Stimulated activated CD4-positive, alpha-beta T cell treated with anti-CD3 and anti-CD28 coated beads, Interleukin-12 subunit alpha, Interleukin-12 subunit beta, amount 100 ng/mL, for 4 hours (primary cell): ENCODE measurements around the gene SORCS2.

ENCODE experiments used
- DNase-seq: peaks from one replicate; pipeline ENCODE4 v3.0.0-alpha.2; 2020

SORCS2 gene

GRCh38 chr4:7187168-7187535 is 5.2 kb upstream of the SORCS2 start:
- no peak for DNase-seq

GRCh38 chr4:7187691-7188090 is 4.6 kb upstream of the SORCS2 start:
- DNase-seq, result no peak

- no peak for DNase-seq
These were observed 3.3 kb upstream of the SORCS2 start for GRCh38 chr4:7189066-7189465.

DNA sequence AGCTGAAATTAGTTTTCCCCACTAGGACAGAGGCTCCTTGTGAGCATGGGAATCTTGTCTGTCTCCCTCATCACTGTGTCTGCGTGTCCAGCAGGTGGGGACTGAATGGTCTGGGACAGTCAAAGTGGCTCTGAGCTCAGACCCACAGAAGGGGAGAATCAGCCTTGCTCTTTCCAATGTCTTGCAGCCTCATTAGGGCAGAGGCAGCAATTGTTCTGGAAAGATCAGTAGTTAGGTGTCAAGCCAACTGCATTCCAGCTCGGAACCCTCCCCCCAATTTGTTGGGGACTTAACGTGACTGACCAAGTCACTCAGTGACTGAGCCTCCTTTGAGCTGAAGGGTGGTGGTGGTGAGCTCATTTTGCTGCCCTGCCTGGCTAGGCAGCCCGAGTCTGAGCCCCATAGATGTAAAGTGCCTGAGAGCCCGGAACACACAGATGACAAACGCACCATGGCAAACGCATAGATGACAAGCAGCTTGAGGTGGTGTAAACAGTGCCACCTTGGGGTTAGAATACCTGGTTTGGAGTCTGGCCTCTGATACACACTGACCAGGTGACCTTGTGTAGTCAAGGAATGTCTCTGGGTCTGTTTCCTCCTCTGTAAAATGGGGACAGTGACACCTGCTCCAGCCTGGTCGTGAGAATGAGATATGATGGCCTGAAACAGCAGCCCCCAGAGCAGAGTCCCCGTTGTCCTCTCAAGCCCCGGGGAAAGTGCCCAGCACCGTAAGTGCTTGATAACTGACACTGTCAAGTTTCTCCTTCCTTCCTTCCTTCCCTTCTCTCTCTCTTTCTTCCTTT is 2.7 kb upstream of the SORCS2 start:
- DNase-seq, result no peak

GRCh38 chr4:7190278-7190594 is 2.1 kb upstream of the SORCS2 start:
- DNase-seq, result no peak

GRCh38 chr4:7190691-7191545 is 1.4 kb upstream of the SORCS2 start:
- no peak for DNase-seq

- no peak for DNase-seq
These were observed 639 bp upstream of the SORCS2 start for GRCh38 chr4:7191546-7192251.

DNA sequence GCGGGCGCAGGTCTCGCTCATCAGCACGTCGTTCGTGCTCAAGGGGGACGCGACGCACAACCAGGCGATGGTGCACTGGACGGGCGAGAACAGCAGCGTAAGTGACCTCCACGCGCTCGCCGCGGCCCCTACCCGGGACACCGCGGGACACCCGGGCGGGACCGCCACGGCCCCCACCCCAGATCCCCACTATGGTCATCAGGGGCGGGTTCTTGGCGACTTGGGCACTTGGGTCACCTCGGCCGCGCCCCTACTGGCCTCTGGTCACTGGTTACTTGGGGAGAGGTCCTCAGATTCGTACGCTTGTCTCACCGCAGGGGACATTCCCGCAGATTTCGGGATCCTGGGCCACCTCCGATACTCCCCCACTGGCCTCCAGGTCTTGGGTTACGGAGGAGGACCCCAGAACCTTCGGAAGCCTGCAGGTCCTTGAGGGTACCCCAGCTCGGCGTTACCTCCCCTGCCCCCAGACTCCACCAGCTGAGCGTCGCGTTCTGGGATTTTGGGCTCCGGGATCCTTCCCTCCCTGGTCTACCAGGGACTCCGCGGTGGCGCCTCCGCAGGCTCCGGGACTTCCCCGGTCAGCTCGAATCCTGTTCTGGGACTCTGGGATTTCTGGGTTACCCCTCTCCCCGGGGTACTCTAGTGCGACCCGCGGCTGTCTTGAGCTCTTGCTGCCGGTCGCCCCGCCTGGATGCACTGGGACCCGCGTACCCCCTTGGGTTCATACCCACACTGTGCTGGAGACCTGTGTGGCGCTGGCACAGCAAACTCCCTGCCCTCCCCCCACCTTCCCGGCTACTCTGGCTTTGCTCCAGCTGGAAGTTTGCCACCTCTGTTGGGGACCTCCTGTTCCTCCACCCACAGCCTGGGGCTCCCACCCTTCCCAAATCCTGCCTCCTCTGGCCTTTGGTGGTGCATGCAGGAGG is 956 bp downstream of the SORCS2 start:
- DNase-seq, result no peak

DNA sequence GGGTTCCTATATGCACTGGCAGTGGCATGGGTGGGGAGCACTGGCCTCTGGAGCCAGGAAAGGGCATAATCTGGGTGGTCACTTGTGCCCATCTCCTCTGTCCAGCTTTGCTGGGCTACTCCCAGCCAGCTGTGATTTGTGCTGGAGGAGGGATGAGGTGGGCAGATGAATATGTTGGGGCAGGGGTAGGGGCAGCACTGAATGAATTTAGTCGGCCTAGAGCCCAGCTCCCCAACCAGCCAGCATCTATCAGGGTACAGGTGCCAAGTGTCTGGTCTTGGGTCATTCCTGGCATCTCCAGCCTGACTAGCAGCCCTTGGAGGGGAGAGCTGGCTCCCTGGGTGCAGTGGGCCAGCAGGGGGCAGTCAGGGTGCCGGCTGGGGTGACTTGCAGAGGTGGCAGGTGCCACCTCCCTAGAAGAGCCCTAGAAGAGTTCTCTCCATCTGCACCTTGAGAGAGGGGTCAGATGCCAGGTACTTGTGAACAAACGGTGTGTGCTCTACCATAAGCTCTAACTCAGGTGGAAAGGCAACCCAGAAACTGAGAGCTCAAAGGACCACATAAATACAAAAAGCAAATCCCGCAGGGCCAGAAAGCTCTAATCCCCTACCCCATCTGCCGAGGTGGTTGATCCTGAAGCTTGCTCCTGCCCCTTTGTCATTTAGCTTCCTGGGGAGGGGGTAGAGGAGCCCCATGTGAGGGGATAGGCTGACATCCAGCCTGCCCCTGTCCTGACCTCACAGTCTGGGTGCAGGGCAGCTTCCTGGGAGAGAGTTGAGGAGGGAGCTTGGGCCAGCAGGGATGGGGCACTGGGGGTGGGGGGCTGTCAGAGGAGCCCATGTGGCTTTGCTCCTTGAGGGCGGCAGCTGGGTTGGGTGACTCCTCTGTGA is 2.2 kb downstream of the SORCS2 start:
- peak; percentile 27 for DNase-seq

DNA sequence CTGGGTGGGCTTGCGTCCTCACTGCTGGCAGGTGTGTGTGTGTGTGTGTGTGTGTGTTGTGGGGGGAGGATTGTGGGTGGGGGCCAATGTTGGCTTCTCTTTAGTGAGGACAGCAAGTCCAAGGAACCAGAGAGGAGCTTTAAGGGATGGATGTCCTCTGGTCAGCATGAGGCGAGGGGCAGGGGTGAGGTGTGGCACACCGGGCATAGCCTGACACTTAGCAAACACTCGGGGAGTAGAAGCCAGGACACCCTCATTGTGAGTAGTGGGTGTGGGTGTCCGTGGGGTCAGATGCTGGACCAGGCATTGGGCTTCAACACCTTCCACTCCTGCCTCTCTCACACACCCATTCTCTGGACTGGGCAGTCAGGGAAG is 2.8 kb downstream of the SORCS2 start:
- DNase-seq, result no peak

GRCh38 chr4:7195546-7196287 is 3.4 kb downstream of the SORCS2 start:
- no peak for DNase-seq

DNA sequence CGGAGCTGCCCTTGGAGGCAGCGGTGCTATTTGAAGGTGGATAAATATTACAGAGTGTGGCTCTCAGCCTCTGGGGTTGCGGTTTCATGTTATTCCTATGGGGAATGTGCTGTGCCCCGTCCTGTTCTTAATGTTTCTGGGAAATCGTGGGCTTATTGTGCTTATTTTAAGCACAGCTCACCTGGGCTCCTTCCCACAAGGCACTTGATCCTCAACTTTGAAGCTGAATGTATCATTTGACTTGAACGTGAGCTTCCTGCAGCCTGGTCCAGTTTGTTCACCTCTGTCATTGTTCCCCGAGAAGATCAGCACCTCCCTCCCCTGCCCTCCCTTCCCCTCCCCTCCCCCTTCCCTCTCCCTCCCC is 3.9 kb downstream of the SORCS2 start:
- DNase-seq, result no peak

DNA sequence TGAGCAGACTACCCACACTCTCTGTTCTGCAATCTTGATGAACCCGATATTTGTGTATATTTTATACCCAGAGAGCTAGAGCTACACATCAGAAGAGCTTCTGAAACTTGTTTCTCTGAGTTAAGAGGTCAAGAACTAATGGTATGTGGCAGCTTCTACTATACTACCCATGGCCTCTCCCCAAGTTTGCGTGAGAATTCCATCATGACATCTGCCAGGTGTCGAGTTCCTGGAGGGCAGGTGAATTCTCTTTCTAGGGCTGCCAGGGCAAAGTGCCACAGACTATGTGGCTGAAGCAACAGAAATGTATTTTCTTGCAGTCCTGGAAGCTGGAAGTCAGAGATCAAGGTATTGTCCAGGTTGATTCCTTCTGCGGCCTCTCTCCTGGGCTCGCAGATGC is 4.4 kb downstream of the SORCS2 start:
- no peak for DNase-seq

GRCh38 chr4:7197910-7198309 is 5.6 kb downstream of the SORCS2 start:
- no peak for DNase-seq

DNA sequence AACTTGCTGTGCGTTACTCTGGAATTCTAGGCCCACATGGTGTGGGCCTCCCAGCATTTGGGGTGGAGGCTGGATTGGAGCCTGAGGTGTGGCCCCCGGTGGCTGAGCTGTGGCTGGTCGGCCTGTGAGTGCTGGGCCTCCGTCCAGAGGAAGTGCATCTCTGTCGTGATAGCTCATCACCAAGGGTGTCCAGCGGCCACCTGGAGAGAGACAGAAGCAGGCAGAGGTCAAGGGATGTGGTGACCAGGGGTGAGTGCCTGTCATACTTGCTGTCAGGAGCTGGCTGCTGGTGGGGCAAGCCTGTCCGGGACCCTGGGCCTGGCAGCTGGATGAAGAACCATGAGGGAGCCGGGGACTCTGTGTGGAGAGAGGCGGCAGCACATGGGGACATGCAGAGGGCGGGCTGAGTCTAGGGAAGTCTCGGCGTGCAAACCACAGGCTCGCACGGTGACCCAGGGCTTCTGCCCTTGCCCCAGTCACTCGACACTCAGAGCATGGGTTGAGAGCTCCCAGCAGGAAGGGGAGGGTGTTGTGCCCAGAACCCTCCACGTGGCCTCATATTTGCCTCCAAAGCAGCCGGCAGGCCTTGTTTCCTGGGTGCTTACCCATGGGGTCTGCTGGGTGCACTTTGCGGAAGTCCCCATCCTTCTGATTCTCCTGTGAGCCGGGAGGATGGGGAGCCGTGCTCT is 6.2 kb downstream of the SORCS2 start:
- DNase-seq, result no peak

GRCh38 chr4:7199129-7199725 is 6.9 kb downstream of the SORCS2 start:
- no peak for DNase-seq

DNA sequence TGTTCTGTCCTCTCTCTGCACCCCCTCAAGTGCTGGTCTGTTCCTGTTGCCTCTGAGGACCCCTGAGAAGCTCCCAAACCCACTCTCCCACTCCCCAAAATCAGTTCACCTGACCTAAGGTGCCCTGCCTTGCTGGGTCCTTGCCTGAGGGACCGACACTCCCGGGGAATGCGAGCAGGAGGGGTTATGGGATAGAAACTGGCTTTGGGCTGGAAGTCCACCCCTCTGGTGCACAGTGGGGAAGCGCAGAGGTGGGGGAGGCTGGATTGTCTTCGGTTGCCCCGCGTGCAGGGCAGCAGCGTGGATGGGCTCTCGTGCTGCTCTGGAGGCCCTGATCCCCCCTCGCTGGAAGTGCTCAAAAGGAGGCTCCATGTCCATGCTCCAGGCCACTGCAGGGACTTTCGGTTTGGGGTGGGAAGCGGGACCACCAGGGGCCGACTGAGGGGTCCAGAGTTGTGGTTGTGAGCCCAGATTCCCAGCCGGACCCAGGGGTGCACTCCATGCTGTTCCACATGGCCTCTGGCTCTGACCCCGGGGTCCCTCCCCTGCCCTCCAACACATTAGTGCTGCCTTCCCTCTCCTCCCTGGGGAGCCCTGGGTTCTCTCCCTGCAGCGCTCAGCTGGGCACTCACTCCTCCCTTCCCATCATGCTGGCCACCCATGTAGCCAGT is 7.6 kb downstream of the SORCS2 start:
- no peak for DNase-seq

DNA sequence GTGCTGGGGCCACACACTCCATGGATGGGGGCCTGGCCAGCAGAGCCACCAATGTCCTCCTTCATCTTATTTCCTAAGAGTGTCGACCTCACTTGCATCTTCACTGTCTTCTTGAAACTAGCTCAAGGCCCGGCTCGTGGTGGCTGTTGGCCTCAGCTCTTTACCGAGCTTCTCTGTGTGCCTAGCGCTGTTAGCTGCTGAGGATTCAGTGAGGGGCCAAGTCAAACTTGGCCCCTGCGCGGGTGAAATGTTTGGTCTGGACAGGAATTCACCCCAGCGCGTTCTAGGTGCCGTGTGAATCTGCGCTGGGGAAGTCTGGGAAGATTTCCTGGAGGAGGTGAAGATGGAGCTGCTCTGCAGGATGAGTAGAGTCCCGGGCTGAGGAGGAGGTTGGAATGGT is 8.5 kb downstream of the SORCS2 start:
- DNase-seq, result no peak
